Occipital lobe (tissue), 2 donors: ENCODE results near the gene NELFA. TPM values are rescaled to one million over a fixed set of nuclear protein-coding genes. Genes with fewer than 3 reads are reported as not detected.

ENCODE experiments used
- DNase-seq: peaks from one replicate; lab custom pipeline; 2025; lab: John Stamatoyannopoulos, UW
- total RNA-seq: library from RNA; depleted of rRNA; stranded (reverse); fragments of >200 nt; gene quantifications from one replicate; pipeline ENCODE4 v1.2.3, GENCODE V29; 2014

Gene NELFA
- total RNA-seq, 1 donor from 2014 or later: 19.0 TPM

DNA sequence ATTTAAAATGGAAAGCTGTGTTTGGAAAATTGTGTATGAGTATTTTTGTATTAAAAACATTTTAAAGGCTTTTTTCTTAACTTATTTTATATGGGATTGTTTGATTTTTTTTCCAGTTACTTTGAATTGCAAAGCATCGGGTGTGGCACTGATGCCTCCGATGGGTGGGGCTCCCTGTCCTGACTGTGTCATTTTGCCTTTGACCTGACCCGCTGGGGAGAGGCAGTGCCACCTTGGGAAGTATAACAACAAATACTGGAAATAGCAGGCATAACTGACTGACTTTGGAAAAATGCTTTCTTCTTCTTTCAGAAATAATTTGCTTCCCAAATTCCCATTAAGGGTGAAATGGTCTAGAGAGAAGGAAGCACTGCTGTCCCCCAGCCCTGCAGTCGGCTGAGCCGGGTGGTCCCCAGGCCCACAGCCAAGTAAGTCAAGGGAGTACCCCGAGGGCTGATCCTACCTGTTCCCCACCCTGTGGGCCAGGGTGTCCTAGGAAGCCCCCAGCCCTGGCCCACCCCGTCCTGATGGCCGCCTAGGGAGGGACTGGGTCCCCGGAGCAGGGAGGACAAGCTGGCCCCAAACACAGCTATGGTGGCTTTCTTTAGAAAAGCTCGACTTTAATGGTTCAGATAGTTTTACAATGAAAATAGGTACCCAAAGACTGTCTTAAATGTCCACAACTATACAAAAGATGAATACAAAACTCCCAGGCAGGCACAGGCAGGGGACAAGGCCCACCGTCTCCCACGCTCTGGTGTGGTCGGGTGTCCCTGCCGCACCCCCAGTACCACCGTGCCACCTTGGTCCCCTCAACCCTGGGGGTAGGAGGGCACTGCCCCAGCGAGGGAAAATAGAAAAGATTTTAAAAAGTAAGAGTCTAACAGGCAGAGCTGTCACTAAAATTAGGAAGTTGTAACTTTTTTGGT, 26.4 kb downstream of the NELFA start:
- DNase-seq: no peak

DNA sequence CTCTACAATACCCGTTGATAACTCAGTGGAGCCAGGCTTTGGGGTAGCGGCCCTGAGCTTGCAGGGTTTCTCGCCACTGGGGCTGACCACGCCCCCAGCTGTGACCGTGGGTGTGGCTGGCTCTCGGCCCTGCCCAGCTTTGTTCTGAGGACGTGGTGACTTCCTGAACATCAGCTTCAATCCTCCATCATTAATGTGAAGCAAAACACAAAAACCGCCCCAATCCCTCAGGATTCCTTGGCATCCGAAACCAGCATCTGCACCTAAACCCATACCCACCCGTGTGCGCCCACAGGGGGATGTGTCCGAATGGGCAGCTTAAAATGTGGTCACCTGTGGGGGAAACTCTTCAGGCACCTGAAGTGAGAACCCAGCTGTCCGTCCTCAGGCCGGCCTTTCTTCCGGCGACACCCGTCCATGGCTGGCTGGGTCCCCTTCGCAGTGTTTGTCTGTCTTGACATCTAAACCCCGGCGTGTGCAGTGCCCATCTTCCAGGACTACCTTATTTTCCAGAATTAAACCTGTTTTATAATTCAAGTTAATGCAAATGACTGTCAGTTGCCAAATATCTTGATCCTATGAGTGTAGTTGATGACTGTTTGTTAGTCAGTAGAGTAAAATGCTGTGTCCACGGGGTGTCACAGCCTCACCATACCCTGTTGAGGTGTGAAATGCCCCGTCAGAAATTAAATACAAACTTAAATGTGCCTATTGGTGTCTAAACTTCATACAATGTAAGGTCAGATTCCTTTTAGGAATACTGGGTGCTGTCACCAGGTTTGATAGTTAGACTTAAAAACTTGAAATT, 27.3 kb downstream of the NELFA start:
- no peak for DNase-seq

DNA sequence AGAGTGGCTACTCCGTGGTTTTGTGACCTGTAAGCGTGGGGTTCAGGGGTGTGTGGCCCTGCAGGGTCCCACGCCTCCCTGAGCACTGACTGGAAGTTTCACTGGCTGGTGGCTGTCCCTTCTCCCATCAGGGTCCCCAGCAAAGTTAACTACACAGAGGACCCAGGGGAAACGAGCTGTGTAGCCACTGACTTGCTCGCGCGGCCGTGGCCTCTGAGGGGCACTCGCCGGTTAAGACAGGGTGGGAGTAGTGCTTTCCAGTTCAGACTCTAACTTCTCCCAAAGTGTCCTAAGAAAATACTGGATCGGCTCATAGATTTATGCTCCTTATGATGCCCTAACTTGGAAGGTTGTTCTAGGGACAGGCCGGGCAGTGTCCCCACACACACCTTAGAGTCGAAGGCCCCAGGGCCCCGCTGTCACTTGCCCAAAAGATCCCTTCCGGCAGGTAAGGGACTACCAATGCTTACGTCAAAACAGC, 28.2 kb downstream of the NELFA start:
- no peak for DNase-seq

DNA sequence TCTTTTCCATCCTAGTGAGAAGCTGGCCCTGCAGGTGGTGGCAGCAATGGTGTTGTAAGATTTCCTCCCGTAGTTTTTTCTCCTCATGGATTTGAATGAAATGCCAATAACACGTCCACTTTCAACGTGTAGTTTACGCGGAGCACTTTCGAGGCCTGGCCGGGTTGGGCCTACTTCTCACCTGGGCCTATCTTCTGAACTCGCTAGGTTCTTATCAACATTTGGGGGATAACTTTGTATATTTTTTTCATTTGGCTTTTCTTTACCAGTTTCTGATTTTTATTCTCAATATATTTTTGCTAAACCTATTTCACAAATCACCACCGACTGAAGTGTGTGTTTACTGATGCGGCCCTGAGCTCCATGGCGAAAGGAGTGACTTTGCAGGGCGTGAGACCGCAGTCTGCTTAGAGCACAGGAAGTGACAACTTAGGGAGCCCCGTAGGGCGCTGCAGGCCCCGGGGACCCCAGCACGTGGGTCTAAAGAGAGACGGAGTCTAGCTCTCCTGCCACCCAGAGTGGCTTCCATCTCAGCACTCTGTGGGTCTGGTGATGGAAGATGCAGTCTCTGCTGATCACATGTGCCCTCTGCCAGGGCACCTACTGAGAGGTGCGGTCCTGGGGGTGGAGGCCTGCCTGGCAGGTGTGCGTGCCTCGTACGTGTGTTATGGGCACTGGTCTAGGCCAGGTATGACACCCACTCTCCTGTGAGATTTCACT, 29.1 kb downstream of the NELFA start:
- no peak for DNase-seq

DNA sequence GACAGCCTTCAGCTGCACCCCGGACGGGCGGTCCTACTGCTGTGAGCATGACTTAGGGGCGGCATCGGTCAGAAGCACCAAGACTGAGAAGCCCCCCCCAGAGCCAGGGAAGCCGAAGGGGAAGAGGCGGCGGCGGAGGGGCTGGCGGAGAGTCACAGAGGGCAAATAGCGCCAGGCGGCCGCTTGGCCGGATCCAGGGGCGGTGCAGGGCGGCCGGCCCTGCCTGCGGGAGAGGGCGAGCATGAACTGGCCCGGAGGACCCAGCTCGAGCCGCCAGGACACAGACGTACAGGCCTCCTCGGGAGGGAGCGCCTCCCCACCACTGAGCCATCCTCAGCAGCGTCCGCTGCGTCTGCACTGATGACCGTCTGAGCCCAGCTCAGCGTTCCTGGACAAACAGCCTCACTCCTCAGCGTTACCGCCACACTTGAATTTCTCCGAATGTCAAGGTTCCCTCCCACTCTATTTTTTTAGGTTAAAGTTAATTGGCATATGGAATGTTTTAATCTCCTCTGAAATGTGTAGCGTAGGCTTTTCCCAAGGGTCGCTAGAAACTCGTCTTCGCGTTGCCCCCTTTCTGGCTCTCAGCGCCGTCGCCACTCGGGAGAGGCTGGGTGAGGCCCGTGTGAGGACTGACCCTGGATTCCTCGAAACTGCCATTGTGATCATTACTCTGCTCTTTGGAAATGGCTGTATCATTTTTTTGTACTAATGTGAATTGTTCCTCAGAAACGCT, 29.9 kb downstream of the NELFA start:
- DNase-seq: no peak

DNA sequence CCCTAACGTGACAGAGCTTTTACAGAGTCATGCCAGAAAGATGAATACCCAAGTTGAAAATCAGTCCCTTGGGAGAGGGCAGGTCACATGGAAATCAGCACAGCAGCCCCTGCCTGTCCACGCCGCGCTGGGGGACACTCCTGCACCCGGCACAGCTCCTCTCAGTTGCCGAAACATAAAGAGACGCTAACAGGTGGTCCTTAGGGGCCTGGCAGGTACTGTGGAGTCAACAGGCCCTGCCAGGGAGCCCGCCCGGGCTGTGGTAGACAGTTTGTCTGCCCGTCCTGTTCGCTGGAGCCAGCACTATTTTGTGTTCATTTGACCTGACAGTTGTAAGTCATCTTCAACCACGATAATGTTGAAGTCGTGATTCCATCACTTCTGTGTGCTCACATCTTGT, 30.5 kb downstream of the NELFA start:
- no peak for DNase-seq

DNA sequence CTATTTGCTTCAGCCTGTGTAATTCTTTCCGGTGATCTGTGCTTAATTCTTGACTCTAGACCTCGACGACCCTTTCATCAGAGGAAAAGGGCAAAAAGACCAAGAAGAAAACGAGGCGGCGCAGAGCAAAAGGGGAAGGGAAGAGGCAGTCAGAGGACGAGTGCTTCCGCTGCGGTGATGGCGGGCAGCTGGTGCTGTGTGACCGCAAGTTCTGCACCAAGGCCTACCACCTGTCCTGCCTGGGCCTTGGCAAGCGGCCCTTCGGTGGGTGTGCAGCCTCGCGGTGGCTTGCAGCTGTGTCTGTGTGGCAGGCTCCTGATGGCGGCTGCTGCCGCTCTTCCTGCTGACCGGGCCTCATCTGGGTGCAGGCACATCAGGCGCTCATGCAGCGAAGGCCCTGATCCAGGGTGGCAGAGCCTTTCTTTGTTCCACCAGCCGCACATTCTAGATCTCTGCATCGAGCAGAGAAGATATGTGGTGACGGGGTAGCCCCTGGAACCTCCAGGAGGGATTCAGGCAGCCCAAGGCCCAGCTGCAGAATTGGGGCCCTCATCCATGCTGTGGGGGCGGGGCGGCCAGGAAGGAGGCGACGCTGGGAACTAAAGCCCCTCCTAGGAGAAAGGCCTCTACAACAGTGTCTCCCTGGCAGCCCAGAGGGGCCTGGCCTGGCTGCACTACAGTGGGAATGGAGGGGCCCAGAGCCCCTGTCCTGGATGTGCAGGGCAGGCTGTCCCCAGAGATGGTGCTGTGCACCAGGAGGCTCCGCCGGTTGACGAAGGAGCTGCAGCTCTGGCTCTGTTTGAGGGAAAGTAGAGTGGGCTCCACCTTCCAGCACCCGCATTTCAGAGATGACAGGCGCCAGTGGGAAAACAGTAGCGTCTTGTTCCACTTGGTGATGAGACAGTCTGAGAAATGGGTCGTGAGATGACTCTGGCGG, 32.1 kb downstream of the NELFA start:
- DNase-seq: no peak

DNA sequence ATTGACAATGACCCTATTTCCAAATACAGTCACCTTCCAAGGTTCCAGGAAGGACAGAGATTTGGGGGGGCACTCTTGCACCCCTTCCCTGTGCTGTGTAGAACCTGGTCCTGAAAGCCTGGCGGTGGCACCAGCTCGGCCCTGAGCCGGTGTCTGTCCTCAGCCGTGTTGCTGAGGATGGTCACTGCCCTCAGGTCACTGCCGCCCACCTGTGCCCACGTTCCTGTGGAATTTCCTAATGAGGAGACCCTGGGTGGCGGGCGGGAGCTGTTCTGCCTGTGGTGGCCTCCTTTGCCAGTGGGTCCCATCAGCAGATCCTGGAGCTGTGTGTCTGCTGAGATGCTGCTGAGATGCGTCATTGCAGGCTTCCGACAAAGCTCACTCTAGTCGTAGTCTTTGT, 32.9 kb downstream of the NELFA start:
- no peak for DNase-seq

DNA sequence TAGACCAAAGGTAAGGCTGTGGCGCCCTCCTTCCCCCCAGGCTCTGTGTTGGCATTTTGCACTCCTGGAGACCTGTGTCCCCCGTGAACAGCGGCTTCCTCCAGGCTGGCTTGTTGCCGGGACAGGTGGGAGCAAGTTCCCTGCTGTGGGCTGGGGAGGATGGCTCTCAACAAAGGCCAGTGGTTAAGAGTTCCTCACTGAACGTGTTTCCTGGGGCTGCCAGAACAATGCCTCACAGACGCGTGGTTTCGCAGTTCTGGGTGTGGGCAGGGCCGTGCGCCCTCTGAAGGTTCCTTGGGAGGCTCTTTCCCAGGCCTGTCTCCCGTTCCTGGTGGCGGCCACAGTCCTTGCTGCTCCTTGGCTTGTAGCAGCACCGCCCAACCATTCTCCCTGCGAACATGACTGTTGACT, 33.4 kb downstream of the NELFA start:
- no peak for DNase-seq

DNA sequence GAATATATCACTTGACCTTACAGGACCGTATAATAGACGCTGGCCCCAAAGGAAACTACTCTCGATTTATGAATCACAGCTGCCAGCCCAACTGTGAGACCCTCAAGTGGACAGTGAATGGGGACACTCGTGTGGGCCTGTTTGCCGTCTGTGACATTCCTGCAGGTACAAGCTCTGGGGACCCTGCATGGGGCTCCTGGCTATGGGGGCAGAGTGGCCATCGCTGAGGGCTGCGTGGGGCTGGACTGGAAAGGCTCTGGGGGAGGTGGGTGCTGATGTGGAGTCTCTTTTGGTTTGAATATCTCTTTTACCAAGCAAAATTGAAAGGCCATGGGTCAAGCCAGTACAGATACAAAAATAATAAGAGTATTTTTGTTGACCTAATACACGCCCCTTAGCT, 33.9 kb downstream of the NELFA start:
- DNase-seq: no peak

DNA sequence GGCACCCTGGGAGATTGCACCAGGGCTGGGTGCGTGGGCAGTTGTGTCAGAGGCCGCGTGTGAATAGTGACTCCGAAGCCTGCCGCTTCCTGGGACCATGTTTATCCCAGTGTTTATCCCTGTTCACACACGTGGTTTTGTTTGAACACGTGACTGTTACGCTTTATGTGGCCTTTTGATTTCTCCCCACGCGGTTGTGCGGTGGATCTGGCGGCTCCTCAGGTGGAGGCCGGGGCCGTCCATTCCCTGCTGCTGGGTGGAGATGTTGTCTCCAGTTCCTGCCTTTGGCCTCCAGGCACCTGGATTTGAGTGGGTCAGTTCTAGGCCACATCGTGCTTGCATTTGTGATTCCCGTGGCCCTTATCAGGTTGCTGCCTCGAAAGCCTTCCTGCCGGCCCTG, 35.1 kb downstream of the NELFA start:
- no peak for DNase-seq

DNA sequence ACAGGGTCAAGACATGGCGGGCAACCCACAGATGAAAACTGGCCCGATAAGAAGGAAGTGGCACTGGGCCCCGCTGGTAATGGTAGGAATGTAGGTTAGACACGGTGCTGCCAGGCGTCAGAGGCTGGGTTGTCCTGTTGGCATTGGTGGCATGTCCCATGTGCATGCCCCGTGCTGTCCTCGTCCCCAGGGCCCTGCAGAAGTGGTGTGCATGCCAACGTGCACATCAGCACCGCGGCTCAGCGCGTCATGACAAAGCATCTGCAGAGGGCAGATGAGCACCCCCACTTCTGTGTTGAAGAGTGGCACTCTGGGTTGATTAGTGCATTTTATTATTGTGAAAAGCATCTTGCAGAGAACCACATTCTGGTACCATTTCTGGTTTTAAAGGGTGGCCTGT, 35.6 kb downstream of the NELFA start:
- no peak for DNase-seq

DNA sequence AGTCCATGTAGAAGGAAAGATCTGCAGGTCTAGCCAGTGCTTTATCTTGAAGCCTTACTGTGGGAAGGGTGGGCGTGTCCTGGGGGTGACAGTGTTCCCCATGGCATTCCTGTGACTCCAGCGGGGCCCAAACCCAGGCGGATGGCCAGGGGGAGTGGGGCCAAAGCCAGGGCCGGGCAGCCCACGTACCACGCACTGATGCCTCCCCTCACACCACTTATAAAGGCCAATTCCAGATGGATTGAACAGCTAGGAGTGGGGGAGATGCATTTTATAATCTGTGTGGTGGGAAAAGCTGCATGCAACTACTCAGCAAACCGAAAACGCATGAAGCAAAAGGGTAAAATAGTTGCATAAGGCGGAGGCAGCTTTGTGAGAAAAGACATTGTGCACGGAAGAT, 36.4 kb downstream of the NELFA start:
- DNase-seq: no peak

DNA sequence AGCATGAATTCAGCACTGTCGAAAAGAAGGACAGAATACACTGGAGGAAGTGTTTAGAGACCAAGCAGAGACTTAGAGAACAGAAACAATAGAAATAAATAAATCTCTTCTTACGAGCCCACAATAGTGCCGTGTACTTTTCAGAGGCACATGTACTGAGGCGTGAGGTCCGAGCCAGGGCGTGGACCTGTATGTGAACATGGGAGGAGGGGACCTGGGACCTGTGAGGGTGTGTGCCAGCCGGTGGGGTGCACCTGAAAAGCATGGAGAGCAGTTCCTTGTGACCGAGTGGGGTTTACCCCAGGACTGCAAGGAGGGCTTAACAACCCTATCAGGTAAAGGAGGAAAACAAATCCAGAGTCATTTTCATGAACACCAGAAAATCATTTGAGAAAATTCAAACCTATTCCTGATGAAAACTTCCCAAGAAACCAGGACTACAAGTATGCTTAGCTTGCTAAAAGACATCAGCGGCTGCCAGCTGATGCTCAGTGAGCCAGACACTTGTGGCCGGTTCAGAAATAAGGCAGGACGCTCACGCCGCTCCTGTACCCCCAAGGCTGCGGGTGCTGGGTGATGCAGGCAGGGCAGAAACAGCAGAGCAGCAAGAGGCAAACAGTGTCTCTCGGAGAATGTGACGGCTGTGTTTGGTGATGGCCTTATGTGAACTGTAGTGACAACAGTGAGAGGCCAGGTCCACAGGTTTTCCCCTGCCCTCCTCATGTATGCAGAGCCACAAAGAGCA, 37.1 kb downstream of the NELFA start:
- no peak for DNase-seq

DNA sequence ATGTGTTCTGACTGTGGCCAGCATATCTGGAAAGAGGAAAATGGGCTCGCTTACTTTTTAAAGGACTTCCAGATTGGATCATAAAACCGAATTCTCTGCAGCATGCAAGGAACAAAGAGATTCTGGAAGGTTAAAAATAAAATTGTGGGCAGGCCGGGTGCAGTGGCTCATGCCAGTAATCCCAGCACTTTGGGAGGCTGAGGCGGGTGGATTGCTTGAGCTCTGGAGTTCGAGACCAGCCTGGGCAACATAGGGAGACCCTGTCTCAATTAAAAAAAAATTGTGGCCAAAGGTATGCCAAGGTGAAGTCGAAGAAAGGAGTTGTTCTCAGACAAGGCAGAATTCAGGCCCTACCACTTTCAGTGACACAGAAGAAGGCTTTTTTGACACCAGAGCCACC, 37.8 kb downstream of the NELFA start:
- DNase-seq: no peak

DNA sequence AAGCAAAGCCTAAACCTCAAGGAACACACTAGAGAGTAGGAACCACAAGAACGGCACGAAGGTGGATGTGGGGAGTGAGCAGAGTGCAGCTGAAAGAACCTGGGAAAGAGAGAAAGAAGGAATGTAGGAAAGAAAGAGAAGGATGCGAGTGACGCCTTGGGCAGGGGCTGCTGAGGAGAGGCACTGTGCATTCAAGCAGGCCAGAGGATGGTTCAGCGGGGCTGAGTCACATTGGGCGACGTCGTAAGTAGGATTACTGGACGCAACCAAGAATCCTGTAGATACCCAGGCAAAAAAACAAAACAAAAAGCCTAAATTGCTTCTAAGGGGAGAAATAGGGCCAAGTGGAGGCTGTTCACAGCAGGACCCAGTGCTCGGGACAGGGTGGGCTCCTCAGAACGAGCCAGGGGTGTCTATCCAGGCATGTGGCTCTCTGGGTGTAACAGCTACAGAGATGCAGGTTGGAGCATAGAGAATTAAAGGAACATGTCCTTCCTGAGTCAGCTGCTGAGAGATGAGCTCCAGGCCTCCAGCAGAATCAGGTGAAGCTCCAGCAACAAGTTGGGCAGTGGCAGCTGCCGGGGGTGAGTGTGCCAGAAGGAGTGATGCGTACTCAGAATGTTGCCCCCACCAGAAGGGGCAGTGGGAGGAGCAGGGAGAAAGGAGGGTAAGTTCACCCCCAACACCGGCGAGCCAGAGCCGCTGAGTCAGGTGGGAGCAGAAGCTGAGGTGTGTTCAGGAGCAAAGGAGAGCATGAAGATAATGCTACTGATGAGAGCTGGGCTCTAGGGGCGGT, 38.6 kb downstream of the NELFA start:
- no peak for DNase-seq

DNA sequence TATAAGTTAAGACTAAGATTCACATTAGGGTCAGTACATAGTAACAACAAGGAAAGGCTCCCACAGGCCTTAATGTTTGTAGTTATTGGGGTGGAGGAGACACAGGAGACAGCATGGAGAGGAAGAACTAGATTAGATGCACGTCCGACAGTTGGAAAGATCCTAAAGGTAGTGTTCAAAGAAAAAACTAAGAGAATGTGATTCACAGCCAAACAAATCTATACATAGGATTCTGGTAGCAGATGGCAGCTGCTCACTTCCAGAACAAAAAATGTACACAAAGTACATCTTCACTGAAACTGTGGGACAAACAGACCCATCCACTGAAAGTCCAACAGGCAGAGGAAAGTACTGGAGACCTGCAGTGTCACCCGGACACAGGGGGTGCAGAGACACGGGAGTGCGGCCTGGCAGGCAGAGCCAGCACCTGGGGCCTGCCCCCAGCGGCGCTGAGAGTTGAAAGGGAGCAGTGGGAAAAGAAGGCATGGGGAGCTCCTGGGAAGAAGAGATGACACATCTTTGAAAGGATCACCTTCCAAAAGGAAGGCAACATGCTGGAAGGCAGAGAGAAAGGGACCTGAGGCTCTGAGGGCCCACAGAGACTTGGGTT, 40.0 kb downstream of the NELFA start:
- DNase-seq: no peak
